H9 (cell line): Measurements from ENCODE around the gene KIF26A. TPM values are rescaled to one million over a fixed set of nuclear protein-coding genes. Genes with fewer than 3 reads are reported as not detected.

Experiments used
- DNase-seq: peaks from one replicate; pipeline ENCODE4 v3.0.0-alpha.2; 2017
- H2AFZ ChIP-seq: one replicate; pipeline ENCODE4 v1.6.1; 2013; ENCODE audit warnings: mild to moderate bottlenecking, low read length, control low read depth, moderate library complexity
- H2AK5ac ChIP-seq: 2 replicates; pipeline ENCODE4 v1.6.1; 2013; ENCODE audit warnings: low read length, control low read depth, mixed read lengths; ENCODE audit not compliant: insufficient read length
- H2BK120ac ChIP-seq: one replicate; pipeline ENCODE4 v1.6.1; 2013; ENCODE audit warnings: low read depth, mild to moderate bottlenecking, low read length, control low read depth, inconsistent platforms; ENCODE audit not compliant: poor library complexity, severe bottlenecking
- H2BK12ac ChIP-seq: 2 replicates; pipeline ENCODE4 v1.6.1; 2013; ENCODE audit warnings: low read length, control low read depth, mixed read lengths, low read depth; ENCODE audit not compliant: insufficient read length
- H2BK15ac ChIP-seq: 2 replicates; pipeline ENCODE4 v1.6.1; 2013; ENCODE audit warnings: low read depth, low read length, control low read depth
- H2BK20ac ChIP-seq: one replicate; pipeline ENCODE4 v1.6.1; 2013; ENCODE audit warnings: low read depth, mild to moderate bottlenecking, low read length, control low read depth, inconsistent platforms; ENCODE audit not compliant: poor library complexity, severe bottlenecking
- H2BK5ac ChIP-seq: 2 replicates; pipeline ENCODE4 v1.6.1; 2013; ENCODE audit warnings: low read length, control low read depth, mixed read lengths; ENCODE audit not compliant: insufficient read length
- H3K14ac ChIP-seq: 2 replicates; pipeline ENCODE4 v1.6.1; 2013; ENCODE audit warnings: low read length, control low read depth; ENCODE audit not compliant: insufficient read depth
- H3K18ac ChIP-seq: 2 replicates; pipeline ENCODE4 v1.6.1; 2013; ENCODE audit warnings: low read depth, mild to moderate bottlenecking, mixed read lengths, low read length, control low read depth; ENCODE audit not compliant: insufficient read length
- H3K23ac ChIP-seq: 2 replicates; pipeline ENCODE4 v1.6.1; 2013; ENCODE audit warnings: low read length, control low read depth, mixed read lengths, low read depth; ENCODE audit not compliant: insufficient read length
- H3K23me2 ChIP-seq: 2 replicates; pipeline ENCODE4 v1.6.1; 2013; ENCODE audit warnings: low read depth, mild to moderate bottlenecking, mixed read lengths, low read length, control low read depth; ENCODE audit not compliant: insufficient read length, poor library complexity, severe bottlenecking
- H3K27ac ChIP-seq: 2 replicates; pipeline ENCODE4 v1.5.1; 2013; ENCODE audit warnings: low read length, control low read depth, mixed read lengths, low read depth; ENCODE audit not compliant: insufficient read length
- H3K27me3 ChIP-seq: 2 replicates; pipeline ENCODE4 v1.6.1; 2013; ENCODE audit warnings: low read length, control low read depth, inconsistent platforms; ENCODE audit not compliant: insufficient read depth
- H3K4ac ChIP-seq: 2 replicates; pipeline ENCODE4 v1.6.1; 2013; ENCODE audit warnings: low read depth, mild to moderate bottlenecking, control low read depth, inconsistent platforms, low read length, moderate library complexity
- H3K4me1 ChIP-seq: 2 replicates; pipeline ENCODE4 v1.6.1; 2013; ENCODE audit warnings: low read length, control low read depth, inconsistent platforms; ENCODE audit not compliant: insufficient read depth
- H3K4me2 ChIP-seq: 2 replicates; pipeline ENCODE4 v1.6.1; 2013; ENCODE audit warnings: low read length, control low read depth, mixed read lengths; ENCODE audit not compliant: insufficient read length, insufficient read depth
- H3K56ac ChIP-seq: 2 replicates; pipeline ENCODE4 v1.6.1; 2013; ENCODE audit warnings: low read depth, mild to moderate bottlenecking, mixed read lengths, low read length, control low read depth; ENCODE audit not compliant: insufficient read length
- H3K79me1 ChIP-seq: 2 replicates; pipeline ENCODE4 v1.6.1; 2013; ENCODE audit warnings: low read depth, mild to moderate bottlenecking, moderate library complexity, low read length, control low read depth, inconsistent platforms; ENCODE audit not compliant: insufficient read depth, poor library complexity, severe bottlenecking
- H3K79me2 ChIP-seq: 2 replicates; pipeline ENCODE4 v1.6.1; 2013; ENCODE audit warnings: low read length, control low read depth, inconsistent platforms; ENCODE audit not compliant: insufficient read depth
- H3K9ac ChIP-seq: 2 replicates; pipeline ENCODE4 v1.6.1; 2013; ENCODE audit warnings: low read length, control low read depth, mixed read lengths; ENCODE audit not compliant: insufficient read length; ENCODE audit errors: extremely low read depth
- H3K9me3 ChIP-seq: one replicate; pipeline ENCODE4 v1.6.1; 2013; ENCODE audit warnings: low read depth, low read length, inconsistent platforms; ENCODE audit not compliant: control insufficient read depth
- H3T11ph ChIP-seq: one replicate; pipeline ENCODE4 v1.6.1; 2013; ENCODE audit warnings: mild to moderate bottlenecking, low read length, control low read depth, inconsistent platforms
- H4K20me1 ChIP-seq: one replicate; pipeline ENCODE4 v1.6.1; 2013; ENCODE audit not compliant: control insufficient read depth, insufficient read length, insufficient read depth
- H4K5ac ChIP-seq: 2 replicates; pipeline ENCODE4 v1.6.1; 2013; ENCODE audit warnings: low read depth, mild to moderate bottlenecking, mixed read lengths, low read length, control low read depth; ENCODE audit not compliant: insufficient read length
- H4K8ac ChIP-seq: replicated peaks from 2 replicates; pipeline ENCODE4 v1.6.1; 2013; ENCODE audit warnings: low read length, control low read depth, mixed read lengths, low read depth; ENCODE audit not compliant: insufficient read length
- H4K91ac ChIP-seq: 2 replicates; pipeline ENCODE4 v1.6.1; 2013; ENCODE audit warnings: low read depth, mild to moderate bottlenecking, moderate library complexity, mixed read lengths, low read length, control low read depth; ENCODE audit not compliant: insufficient read length
- H3K27ac Mint-ChIP-seq, 3 experiments: 2 replicates in 2 of 3; 3 replicates in 1 of 3; pipeline ENCODE4 v1.8.0; 2020 to 2021; ENCODE audit warnings: mixed read lengths in 3 of 3, mild to moderate bottlenecking in 1 of 3, moderate library complexity in 1 of 3
- H3K27me3 Mint-ChIP-seq: 2 replicates; pipeline ENCODE4 v1.8.0; 2021; ENCODE audit warnings: low read depth, mild to moderate bottlenecking, moderate library complexity, mixed read lengths
- H3K36me3 Mint-ChIP-seq, 3 experiments: 2 replicates in 2 of 3; 3 replicates in 1 of 3; pipeline ENCODE4 v1.8.0; 2020 to 2021; ENCODE audit warnings: low read depth in 3 of 3, mixed read lengths in 3 of 3; ENCODE audit not compliant: insufficient read depth in 1 of 3
- H3K4me1 Mint-ChIP-seq, 2 experiments: 2 replicates each; pipeline ENCODE4 v1.8.0; 2020; ENCODE audit warnings: mixed read lengths in 2 of 2
- H3K4me3 Mint-ChIP-seq, 2 experiments: 2 replicates in 1 of 2; 3 replicates in 1 of 2; pipeline ENCODE4 v1.8.0; 2020 to 2021; ENCODE audit warnings: mild to moderate bottlenecking in 2 of 2, mixed read lengths in 2 of 2, moderate library complexity in 1 of 2
- H3K9me3 Mint-ChIP-seq, 2 experiments: 2 replicates in 1 of 2; 3 replicates in 1 of 2; pipeline ENCODE4 v1.8.0; 2020; ENCODE audit warnings: mild to moderate bottlenecking in 2 of 2, mixed read lengths in 2 of 2, moderate library complexity in 1 of 2
- CTCF ChIP-seq: fragments of 200-600 bp; sonication (generic); conservative IDR thresholded peaks from 3 replicates; pipeline ENCODE4 v1.8.0; 2021; ENCODE audit warnings: antibody characterized with exemption, mild to moderate bottlenecking
- WGBS: extraction: QIAGEN DNeasy Blood & Tissue Kit; methylation state at CpG from one replicate; pipeline ENCODE4 v1.1.7; 2013; ENCODE audit warnings: missing lambda C conversion rate, low lambda C conversion rate, mixed read lengths; ENCODE audit not compliant: insufficient read length; ENCODE audit errors: extremely low coverage; 5-methylcytosine and 5-hydroxymethylcytosine counted together
- total RNA-seq: library from RNA; stranded (reverse); gene quantifications from 2 replicates; pipeline ENCODE4 v1.2.1, GENCODE V29; 2021

Gene KIF26A
- total RNA-seq, 1 experiment from 2014 or later, result 44.2 TPM

- Histone ChIP-seq H3K79me2 (peaks cover 17% of the 10 kb centered on the region; the same call in 1 of the 2 replicates), H3K79me1 (no peaks in the 10 kb centered on the region), H3K27ac (no peak overlapping the region), H3K23me2 (peaks cover 7% of the 10 kb centered on the region), H3T11ph (no peak overlapping the region), H4K91ac (no peak overlapping the region), H3K4me1 (peaks cover 2% of the 10 kb centered on the region; the same call in 1 of the 2 replicates), H3K4me2 (no peak overlapping the region), H2BK120ac (no peak overlapping the region), H2BK12ac (no peak overlapping the region), H3K9ac (no peak overlapping the region), H2BK15ac (no peak overlapping the region), H3K14ac (no peak overlapping the region), H4K8ac (no peak overlapping the region), H2AFZ (no peak overlapping the region), H3K27me3 (no peaks in the 10 kb centered on the region), H4K20me1 (no peaks in the 10 kb centered on the region), H3K18ac (no peak overlapping the region), H3K56ac (no peak overlapping the region), H3K9me3 (no peaks in the 10 kb centered on the region), H2AK5ac (no peak overlapping the region), H2BK20ac (no peak overlapping the region), H3K4ac (no peak overlapping the region), H2BK5ac (no peak overlapping the region), H4K5ac (no peak overlapping the region), H3K23ac (no peak overlapping the region)
- Mint-ChIP-seq H3K9me3 (no peaks in the 10 kb centered on the region), H3K27me3 (no peaks in the 10 kb centered on the region; the same call in 1 of the 2 replicates), H3K36me3 (peaks cover 2 to 18% (median 10%) of the 10 kb centered on the region in 3 experiments; a peak in 6 of 7 replicates), H3K4me3 (0 out of 5 replicates have a peak overlapping the region, but pooled peaks of 1 of the 2 experiments have one; percentile 13), H3K4me1 (peaks cover 40 to 45% of the 10 kb centered on the region in 2 experiments), H3K27ac (no peak overlapping the region; a peak in 1 of 7 replicates)
- WGBS, result no CpG with 5 or more reads among the region's 4 CpGs
- DNase-seq, result no peak
- no peak for TF ChIP-seq CTCF
Observed at GRCh38 chr14:104144453-104144790, 6.0 kb downstream of the KIF26A start.
